Measurements from ENCODE around the gene HSD3B7. TPM values are rescaled to one million over a fixed set of nuclear protein-coding genes. Genes with fewer than 3 reads are reported as not detected.

HSD3B7 gene
- total RNA-seq, 1 experiment from 2014 or later = 0.95 TPM

DNA sequence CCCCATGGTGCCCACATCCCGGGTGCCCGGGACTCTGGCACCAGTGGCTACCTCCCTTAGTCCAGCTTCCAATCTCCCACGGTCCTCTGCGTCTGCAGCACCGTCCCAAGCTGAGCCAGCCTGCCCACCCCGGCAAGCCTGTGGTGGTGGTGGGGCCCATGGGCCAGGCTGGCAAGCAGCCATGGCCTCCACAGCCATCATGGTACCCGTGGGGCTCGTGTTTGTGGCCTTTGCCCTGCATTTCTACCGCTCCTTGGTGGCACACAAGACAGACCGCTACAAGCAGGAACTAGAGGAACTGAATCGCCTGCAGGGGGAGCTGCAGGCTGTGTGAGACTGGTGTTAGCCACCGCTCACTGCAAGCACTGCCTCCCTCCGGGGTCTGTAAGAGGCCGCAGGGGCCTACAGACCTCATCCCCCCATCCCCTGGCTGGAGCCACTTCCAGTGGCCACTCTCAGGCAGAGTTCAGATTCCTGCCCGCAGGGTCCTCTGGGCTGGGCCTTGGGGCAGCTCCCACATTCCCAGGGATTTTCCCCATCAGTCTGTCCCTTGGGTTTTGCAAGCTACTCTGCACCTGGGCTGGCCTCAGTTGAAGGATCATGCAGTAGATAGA is 31.4 kb upstream of the HSD3B7 start:
- Histone ChIP-seq H3K9me3 (ENCODE audit: low read depth, low read length, poor library complexity, severe bottlenecking) (no peaks in the 10 kb centered on the region), H3K36me3 (ENCODE audit: insufficient read depth, low read length, poor library complexity, severe bottlenecking) (no peaks in the 10 kb centered on the region), H3K27me3 (replicated peaks; ENCODE audit: insufficient read depth, low read depth, low read length, poor library complexity) (no peaks in the 10 kb centered on the region), H3K4me3 (ENCODE audit: low read depth, low read length, poor library complexity, severe bottlenecking) (no peak overlapping the region), H3K27ac (ENCODE audit: low read depth, low read length, poor library complexity, severe bottlenecking) (no peak overlapping the region), H3K4me1 (ENCODE audit: insufficient read depth, low read length, poor library complexity, severe bottlenecking) (peaks cover 1% of the 10 kb centered on the region)
- intact Hi-C loops (cut with micrococcal nuclease; ENCODE audit: unreplicated experiment) = loop anchor here (2.0 to 10.0 kb wide), 4 partner anchors 141 to 911 kb away; partner anchors contain the start of genes VKORC1 and ZNF843
- POLR2A ChIA-PET (ENCODE audit: low non-redundant PET) = interaction anchor here (0.6 kb wide), 1 partner anchor 236 kb away, joined by 3 read pairs; no protein-coding TSS in a partner anchor
- CTCF ChIA-PET = interaction anchor here (0.6 to 1.3 kb wide), 9 partner anchors 12 to 465 kb away, joined by 3 to 7 read pairs (median 3); partner anchors contain the start of gene KAT8
- no TSS peak for BruUV-seq (replicated peaks)
- DNase-seq (ENCODE audit: low spot score) = peak; percentile 88
- TF ChIP-seq, protein P1, sequence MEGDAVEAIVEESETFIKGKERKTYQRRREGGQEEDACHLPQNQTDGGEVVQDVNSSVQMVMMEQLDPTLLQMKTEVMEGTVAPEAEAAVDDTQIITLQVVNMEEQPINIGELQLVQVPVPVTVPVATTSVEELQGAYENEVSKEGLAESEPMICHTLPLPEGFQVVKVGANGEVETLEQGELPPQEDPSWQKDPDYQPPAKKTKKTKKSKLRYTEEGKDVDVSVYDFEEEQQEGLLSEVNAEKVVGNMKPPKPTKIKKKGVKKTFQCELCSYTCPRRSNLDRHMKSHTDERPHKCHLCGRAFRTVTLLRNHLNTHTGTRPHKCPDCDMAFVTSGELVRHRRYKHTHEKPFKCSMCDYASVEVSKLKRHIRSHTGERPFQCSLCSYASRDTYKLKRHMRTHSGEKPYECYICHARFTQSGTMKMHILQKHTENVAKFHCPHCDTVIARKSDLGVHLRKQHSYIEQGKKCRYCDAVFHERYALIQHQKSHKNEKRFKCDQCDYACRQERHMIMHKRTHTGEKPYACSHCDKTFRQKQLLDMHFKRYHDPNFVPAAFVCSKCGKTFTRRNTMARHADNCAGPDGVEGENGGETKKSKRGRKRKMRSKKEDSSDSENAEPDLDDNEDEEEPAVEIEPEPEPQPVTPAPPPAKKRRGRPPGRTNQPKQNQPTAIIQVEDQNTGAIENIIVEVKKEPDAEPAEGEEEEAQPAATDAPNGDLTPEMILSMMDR (conservative IDR thresholded peaks at IDR 0.05; ENCODE audit: low read depth, low read length) = peak; percentile 95
- TF ChIP-seq EZH2 (IDR thresholded peaks at IDR 0.05; ENCODE audit: borderline replicate concordance, low read depth, low read length, poor library complexity, severe bottlenecking) = no peak

DNA sequence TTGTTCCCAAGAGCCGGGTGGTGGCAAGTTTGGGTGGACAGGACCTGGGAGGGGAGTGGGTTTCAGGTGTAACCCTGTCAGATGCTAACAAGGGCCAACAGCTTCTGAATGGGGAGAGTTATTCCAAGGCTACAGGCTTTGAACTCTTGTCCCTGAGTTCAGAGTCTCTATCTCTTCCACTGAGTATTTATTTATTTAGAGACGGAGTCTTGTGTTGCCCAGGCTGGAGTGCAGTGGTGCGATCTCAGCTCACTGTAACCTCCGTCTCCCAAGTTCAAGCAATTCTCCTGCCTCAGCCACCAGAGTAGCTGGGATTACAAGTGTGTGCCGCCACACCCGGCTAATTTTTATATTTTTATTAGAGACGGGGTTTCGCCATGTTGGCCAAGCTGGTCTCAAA is 30.0 kb upstream of the HSD3B7 start:
- POLR2A ChIA-PET (ENCODE audit: low non-redundant PET) = no interaction called here
- TF ChIP-seq EZH2 (IDR thresholded peaks at IDR 0.05; ENCODE audit: borderline replicate concordance, low read depth, low read length, poor library complexity, severe bottlenecking) = no peak
- TF ChIP-seq, protein P1 (conservative IDR thresholded peaks at IDR 0.05; ENCODE audit: low read depth, low read length) = no peak
- H3K27me3 ChIP-seq (replicated peaks; ENCODE audit: insufficient read depth, low read depth, low read length, poor library complexity) = no peaks in the 10 kb centered on the region

DNA sequence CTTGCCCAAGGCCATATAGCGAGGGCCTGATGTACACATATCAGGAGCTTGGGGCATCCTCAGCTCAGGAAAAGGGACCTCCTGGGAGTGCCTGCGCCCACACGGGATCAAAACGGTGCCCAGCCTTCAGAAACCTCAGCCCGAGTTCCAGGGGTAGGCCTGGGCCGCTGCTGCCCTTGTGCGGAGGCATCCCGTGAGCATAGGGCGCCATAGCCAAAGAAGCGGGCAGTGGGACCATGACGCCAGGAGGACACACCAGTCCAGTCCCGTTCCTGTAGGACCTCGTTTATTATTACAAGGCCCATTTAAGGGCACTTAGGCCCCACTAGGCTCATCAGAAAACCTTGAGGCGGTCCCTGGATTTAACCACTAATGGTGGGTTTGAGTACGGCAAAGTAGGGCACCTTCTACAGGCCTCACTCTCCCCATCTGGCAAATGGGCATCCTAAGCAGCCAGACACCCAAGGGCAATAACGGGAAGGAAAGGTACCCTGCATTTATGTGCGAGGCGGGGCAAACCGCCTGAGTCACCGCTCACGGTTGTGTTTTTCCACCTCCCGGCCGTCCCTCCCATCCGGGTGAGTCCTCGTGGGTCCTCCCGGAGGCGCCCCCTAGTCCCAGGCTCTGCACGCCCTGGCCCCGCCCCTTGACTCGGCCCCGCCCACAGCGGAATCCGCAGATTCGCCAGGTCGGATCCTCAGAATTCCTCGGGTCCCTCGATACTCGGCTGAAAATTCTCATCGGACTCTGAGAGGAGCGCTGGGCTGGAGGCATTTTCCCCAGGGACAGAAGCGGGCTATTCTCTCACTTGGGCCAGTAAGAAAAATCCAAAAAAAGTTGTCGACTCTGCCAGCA is 28.2 kb upstream of the HSD3B7 start:
- POLR2A ChIA-PET (ENCODE audit: low non-redundant PET) = no interaction called here
- intact Hi-C loops (cut with micrococcal nuclease; ENCODE audit: unreplicated experiment) = loop anchor here (10.0 kb wide), 3 partner anchors 138 to 908 kb away; partner anchors contain the start of gene VKORC1
- DNase-seq (ENCODE audit: low spot score) = peak; percentile 92
- H3K9me3 ChIP-seq (ENCODE audit: low read depth, low read length, poor library complexity, severe bottlenecking) = no peaks in the 10 kb centered on the region
- CTCF ChIA-PET = no interaction called here
- H3K27me3 ChIP-seq (replicated peaks; ENCODE audit: insufficient read depth, low read depth, low read length, poor library complexity) = no peaks in the 10 kb centered on the region
- H3K36me3 ChIP-seq (ENCODE audit: insufficient read depth, low read length, poor library complexity, severe bottlenecking) = peaks cover 30% of the 10 kb centered on the region
- TF ChIP-seq, protein P1 (conservative IDR thresholded peaks at IDR 0.05; ENCODE audit: low read depth, low read length) = peak; percentile 47; the same call in 1 of the 2 replicates
- TF ChIP-seq EZH2 (IDR thresholded peaks at IDR 0.05; ENCODE audit: borderline replicate concordance, low read depth, low read length, poor library complexity, severe bottlenecking) = no peak
- H3K27ac ChIP-seq (ENCODE audit: low read depth, low read length, poor library complexity, severe bottlenecking) = peak overlapping the region; percentile 99
- H3K4me3 ChIP-seq (ENCODE audit: low read depth, low read length, poor library complexity, severe bottlenecking) = peak overlapping the region; percentile 80
- TSS peak; percentile 85 for BruUV-seq (replicated peaks)
- H3K4me1 ChIP-seq (ENCODE audit: insufficient read depth, low read length, poor library complexity, severe bottlenecking) = peaks cover 10% of the 10 kb centered on the region

More for the DNA sequence above, 30.0 kb upstream of the HSD3B7 start:
- CTCF ChIA-PET = interaction anchor here (0.8 to 1.2 kb wide), 2 partner anchors 26 to 163 kb away, joined by 3 to 5 read pairs; partner anchors contain the start of gene KAT8
- Histone ChIP-seq H3K36me3 (ENCODE audit: insufficient read depth, low read length, poor library complexity, severe bottlenecking) (peaks cover 13% of the 10 kb centered on the region), H3K4me3 (ENCODE audit: low read depth, low read length, poor library complexity, severe bottlenecking) (no peak overlapping the region), H3K9me3 (ENCODE audit: low read depth, low read length, poor library complexity, severe bottlenecking) (no peaks in the 10 kb centered on the region), H3K4me1 (ENCODE audit: insufficient read depth, low read length, poor library complexity, severe bottlenecking) (peaks cover 10% of the 10 kb centered on the region), H3K27ac (ENCODE audit: low read depth, low read length, poor library complexity, severe bottlenecking) (no peak overlapping the region)
- DNase-seq (ENCODE audit: low spot score) = no peak
- BruUV-seq (replicated peaks) = no TSS peak
- intact Hi-C loops (cut with micrococcal nuclease; ENCODE audit: unreplicated experiment) = loop anchor here (10.0 kb wide), 3 partner anchors 140 to 910 kb away; partner anchors contain the start of gene VKORC1
